GM12801 (cell line): ENCODE data around the gene CLIP3.

ENCODE experiments used
- TF ChIP-seq, protein P1 (sequence below): IDR thresholded peaks from one replicate; pipeline ENCODE4 v1.5.1; 2011; ENCODE audit warnings: control low read depth; ENCODE audit not compliant: insufficient read length; ENCODE audit errors: extremely low read depth

Gene CLIP3

DNA sequence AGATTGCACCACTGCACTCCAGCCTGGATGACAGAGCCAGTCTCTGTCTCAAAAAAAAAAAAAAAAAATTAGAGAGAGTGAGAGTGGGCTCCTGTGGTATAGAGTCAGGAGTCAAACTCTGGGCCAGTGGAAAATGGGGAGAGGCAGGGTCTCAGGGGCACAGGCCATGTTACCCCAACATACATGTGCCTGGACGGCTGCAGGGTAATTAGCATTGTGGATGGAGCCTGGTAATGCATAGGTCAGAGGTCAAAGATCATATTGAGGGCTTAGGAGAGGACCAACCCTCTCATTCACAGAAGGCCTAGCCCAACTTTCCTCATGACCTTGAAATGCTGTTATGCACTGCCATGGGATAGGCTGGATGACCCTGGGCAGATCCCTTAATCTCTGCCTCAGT is 7.1 kb downstream of the CLIP3 start:
- TF ChIP-seq, protein P1, sequence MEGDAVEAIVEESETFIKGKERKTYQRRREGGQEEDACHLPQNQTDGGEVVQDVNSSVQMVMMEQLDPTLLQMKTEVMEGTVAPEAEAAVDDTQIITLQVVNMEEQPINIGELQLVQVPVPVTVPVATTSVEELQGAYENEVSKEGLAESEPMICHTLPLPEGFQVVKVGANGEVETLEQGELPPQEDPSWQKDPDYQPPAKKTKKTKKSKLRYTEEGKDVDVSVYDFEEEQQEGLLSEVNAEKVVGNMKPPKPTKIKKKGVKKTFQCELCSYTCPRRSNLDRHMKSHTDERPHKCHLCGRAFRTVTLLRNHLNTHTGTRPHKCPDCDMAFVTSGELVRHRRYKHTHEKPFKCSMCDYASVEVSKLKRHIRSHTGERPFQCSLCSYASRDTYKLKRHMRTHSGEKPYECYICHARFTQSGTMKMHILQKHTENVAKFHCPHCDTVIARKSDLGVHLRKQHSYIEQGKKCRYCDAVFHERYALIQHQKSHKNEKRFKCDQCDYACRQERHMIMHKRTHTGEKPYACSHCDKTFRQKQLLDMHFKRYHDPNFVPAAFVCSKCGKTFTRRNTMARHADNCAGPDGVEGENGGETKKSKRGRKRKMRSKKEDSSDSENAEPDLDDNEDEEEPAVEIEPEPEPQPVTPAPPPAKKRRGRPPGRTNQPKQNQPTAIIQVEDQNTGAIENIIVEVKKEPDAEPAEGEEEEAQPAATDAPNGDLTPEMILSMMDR, result no peak

- TF ChIP-seq, protein P1, result no peak
These were observed 9.2 kb downstream of the CLIP3 start for GRCh38 chr19:36023432-36023831.

DNA sequence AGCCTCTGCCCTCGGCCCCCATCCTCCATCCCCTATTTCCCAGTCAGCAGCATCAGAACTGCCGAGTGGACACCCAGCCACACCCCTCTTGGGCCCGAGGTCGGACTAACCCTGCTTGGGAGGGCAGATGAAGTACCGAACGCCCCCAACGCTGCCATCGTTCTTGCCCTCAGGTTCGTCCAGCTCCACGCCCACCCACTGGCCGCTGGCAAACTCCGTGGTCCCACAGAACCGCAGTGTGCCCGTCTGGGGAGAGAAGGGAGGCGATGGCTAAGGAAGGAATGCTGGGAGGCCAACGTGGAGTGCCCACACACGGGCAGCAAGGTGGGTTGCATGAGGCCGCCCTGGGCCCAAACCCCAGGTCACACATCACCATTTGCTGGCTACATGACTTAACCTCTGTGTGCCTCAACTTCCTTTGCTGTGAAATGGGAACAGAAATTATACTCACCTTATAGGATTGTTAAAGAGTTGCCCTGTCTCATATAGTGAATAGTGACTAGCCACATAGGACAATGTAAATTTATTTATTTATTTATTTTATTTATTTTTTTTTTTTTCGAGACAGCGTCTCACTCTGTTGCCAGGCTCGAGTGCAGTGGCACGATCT is 13.5 kb downstream of the CLIP3 start:
- TF ChIP-seq, protein P1, result no peak

GRCh38 chr19:36014012-36014924 is 18.4 kb downstream of the CLIP3 start, which contains the start of gene ALKBH6:
TSS of gene ALKBH6 (minus strand) at chr19:36014213. CDS start at chr19:36013397, 816 bp downstream.
- TF ChIP-seq, protein P1, result no peak

- TF ChIP-seq, protein P1, result no peak
These were observed 19.2 kb downstream of the CLIP3 start for GRCh38 chr19:36013280-36014011.

DNA sequence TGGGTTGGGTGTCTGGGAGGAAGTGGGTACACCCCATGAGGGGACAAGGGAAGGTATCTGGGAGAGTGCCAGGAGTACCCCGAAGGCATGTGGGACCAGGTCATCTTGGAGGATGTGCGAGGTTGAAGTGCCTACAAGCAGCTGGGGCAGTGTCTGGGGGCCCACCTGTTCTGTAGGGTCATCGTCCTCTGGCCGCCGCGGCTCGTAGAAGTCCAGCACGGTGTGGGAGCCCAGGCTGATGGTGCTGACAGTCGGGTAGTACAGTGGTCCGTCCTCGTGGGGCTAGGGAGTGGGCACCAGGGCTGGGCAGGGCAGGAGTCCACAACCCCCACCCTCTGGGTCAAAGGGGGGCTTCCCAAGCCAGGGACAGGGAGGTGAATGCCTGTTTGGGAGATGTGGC is 22.3 kb downstream of the CLIP3 start:
- TF ChIP-seq, protein P1, result no peak
